ENCODE data around the gene MSI1.
"Not testable (repeated sequence)": the region's sequence is repeated elsewhere in the genome, so short reads cannot be mapped to it uniquely, and the experiment has no call there.

Gene MSI1

GRCh38 chr12:120353556-120354317 lies 15.2 kb downstream of the MSI1 start:
- DNase-seq, result no peak

DNA sequence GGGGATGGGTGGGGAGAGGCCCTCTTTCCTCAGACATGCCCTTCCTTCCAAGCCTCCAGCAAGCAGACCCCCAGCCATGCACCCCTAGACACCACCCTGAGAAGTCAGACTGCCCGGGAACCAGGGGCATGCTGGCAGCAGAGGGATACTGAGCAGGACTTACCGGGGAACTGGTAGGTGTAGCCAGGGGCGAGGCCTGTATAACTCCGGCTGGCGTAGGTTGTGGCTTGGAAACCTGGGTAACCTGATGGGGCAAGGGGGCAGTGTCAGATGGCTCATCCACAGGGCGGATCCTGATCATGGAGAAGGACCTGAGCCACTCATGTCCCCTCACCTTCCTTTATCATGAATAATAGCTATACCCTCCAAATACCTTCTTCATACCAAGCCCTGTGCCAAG lies 15.8 kb downstream of the MSI1 start:
- DNase-seq, result no peak

DNA sequence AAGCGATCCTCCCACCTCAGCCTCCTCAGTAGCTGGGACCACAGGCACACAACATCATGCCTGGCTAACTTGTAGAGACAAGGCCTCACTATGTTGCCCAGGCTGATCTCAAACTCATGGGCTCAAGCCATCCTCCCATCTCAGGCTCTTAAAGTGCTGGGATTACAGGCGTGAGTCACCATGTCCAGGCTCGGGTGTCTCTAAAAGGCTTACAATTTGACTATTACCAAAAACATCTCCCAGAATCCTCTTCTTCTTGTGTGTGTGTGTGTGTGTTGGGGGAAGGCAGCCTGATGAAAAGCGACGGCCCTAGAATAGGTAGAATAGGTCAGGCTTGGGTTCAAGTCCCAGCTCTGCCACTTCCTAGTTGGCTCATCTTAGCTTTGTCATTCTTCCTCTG lies 16.8 kb downstream of the MSI1 start:
- no peak for DNase-seq

DNA sequence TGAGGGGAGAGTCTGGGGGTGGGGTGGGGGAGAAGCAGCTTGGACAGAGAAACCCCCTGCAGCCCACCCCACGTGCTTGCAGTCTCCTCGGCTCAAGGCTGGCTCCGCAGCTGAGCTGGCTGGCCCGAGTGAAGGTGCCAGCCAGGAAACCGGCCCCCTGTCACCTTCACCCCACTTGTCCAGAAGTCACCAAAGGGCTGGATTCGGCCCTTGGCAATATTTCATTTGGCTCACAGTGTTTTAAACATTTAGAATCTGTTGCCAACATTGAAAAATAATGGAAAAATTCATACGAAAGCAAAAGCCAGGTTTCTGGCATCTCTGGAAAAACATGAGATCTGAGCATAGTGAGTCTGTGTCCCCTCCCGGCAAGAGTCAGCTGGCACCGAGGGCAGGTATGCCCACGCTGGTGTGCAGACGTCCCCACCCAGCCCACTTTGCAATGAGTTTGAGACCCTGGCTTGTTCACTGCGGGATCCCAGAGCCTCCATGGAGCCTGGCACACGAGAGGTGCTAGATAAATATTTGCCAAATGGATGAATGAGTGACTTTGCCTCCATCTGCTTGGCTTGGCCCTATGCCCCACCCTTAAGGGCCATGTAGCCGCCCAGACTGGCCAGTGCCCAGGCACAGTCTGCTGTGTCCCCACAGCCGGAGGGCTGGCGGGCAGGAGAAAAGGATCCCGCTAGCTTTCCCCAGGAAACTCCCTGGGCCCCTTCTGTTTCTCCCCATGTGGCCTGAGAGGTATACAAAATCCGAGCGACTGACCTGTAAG lies 18.2 kb downstream of the MSI1 start:
- no peak for DNase-seq

DNA sequence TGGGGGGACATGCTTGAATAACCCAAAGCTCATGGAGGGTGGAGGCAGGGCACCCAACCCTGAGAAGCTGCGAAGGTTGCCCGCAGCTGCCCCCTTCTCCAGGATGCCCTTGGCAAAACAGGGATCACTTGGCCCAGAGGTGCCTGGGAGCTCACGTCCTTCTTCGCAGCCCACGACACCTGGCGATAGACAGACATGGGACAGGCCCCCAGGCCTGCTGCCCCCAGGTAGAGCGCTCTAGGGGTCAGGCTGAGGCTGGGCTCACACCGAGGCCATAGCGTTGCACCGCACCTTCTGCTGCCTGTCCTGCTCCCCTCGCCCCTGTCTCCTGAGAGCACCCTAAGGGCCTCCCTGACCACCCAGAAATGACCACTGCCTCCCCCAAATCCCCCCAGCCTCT lies 21.2 kb downstream of the MSI1 start:
- no peak for DNase-seq

DNA sequence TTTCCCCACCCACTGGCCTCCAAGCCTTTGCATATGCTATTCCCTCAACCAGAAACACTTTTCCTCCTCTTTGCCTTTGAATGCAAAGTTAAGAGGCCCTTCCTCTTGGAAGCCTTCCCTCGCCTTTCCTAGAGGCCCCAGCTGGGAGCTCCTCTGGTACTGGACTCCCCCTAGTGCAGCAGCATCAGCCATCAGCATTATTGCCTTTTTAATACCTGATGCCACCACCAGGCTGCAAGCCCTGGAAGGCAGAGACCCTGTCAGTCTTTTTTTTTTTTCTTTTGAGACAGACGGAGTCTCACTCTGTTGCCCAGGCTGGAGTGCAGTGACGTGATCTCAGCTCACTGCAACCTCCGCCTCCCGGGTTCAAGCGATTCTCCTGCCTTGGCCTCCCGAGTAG lies 22.3 kb downstream of the MSI1 start:
- no peak for DNase-seq

GRCh38 chr12:120346031-120346430 lies 22.9 kb downstream of the MSI1 start:
- no peak for DNase-seq

GRCh38 chr12:120343692-120344091 lies 25.3 kb downstream of the MSI1 start:
- DNase-seq, result no peak

GRCh38 chr12:120343039-120343537 lies 25.9 kb downstream of the MSI1 start:
- DNase-seq, result no peak

DNA sequence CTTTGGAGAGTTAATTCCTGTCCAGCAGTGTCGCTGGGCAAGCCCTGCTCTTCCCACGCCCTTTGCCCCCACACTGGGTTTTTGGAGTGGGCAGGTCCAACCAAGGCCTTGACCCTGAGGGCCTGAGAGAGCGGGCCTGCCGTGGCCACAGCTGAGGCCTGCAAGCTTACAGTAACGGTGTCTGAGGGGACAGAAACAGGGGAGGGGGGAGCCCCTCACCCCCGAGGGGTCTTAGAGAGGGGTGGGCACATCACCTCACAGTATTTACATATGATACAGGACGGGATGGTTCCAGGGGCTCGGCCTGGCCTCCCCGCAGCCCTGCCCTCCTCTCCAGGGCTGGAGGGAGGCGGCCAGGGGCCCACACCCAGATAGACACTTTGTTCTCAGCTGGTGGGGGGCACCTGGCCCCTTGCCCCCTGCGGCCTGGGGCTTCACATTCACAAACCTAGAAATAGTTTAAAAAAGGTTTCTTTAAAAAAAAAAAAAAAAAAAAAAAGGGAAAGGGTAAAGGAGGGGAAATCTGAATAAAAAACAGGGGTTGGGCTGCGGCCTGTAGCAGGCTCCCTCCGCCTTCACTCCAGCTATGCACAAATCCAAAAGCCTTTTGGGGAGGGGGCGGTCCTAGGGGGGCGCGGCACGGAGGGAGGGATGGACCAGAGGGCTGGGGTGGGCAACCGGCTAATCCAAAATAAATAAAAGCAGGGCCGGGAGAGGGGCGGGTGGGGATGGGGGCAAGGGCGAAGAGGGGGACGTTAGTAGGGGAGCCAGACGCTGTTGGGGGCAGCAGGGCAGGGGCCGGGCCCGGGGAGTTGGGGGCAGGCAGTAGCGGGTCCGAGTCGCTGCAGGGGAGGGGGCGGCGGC lies 26.6 kb downstream of the MSI1 start:
- DNase-seq, result no peak

- no peak for DNase-seq
Observed at GRCh38 chr12:120339256-120339655, 29.7 kb downstream of the MSI1 start.

DNA sequence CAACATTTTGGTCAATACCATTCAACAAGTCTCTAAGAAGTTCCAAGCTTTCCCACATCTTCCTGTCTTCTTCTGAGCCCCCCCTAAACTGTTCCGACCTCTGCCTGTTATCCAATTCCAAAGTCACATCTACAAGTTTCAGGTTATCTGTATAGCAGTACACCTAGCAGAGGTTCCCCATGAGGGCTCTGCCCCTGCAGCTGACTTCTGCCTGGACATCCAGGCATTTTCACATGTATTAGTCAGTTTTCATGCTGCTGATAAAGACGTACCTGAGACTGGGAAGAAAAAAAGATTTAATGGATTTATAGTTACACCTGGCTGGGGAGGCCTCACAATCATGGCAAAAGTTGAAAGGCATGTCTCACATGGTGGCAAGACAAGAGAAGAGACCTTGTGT lies 31.2 kb downstream of the MSI1 start:
- no peak for DNase-seq

DNA sequence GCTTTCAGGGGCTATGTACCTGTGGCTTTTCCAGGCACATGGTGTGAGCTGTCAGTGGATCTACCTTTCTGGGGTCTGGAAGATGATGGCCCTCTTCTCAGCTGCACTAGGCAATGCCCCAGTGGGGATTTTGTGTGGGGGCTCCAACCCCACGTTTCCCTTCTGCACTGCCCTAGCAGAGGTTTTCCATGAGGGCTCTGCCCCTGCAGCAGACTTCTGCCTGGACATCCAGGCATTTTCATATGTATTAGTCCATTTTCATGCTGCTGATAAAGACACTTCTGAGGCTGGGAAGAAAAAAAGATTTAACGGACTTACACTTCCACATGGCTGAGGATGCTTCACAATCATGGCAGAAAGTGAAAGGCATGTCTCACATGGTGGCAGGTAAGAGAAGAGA lies 32.6 kb downstream of the MSI1 start:
- not testable (repeated sequence) for DNase-seq

- peak; percentile 33 to 65 (median 34) for DNase-seq
Observed at GRCh38 chr12:120335447-120335846, 33.5 kb downstream of the MSI1 start.

- DNase-seq, result no peak
Observed at GRCh38 chr12:120332523-120332922, 36.4 kb downstream of the MSI1 start.

- no peak for DNase-seq
Observed at GRCh38 chr12:120332041-120332440, 36.9 kb downstream of the MSI1 start.

- no peak for DNase-seq
Observed at GRCh38 chr12:120331390-120331789, 37.6 kb downstream of the MSI1 start.

GRCh38 chr12:120328228-120328627 lies 40.7 kb downstream of the MSI1 start:
- no peak for DNase-seq

DNA sequence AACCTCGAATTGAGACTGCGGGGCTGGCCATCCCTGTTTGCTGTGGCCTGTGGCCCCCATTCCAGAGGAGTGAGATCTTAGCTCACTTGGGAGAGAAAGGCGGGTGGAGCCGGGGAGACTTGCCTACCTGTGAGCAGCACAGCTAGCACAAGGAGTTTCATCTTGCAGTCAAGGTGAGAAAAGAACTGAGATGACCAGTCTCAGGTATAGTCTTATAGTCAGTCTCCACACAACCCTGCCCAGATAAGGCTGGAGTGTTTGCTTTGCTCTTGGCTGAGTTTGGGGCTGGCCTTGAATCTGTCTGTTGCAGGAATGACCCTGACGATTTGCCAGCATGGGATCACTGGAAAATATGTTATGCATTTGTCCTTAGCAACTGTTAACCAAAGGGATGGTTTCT lies 41.4 kb downstream of the MSI1 start, which contains the start of gene PLA2G1B:
PLA2G1B (minus strand) TSS at position 187 of the 400 bp plus-strand sequence; CDS start at position 161, 26 bp downstream.
- DNase-seq, result no peak

- DNase-seq, result no peak
Observed at GRCh38 chr12:120324841-120325417, 44.0 kb downstream of the MSI1 start.

GRCh38 chr12:120323772-120324171 lies 45.2 kb downstream of the MSI1 start:
- DNase-seq, result no peak

DNA sequence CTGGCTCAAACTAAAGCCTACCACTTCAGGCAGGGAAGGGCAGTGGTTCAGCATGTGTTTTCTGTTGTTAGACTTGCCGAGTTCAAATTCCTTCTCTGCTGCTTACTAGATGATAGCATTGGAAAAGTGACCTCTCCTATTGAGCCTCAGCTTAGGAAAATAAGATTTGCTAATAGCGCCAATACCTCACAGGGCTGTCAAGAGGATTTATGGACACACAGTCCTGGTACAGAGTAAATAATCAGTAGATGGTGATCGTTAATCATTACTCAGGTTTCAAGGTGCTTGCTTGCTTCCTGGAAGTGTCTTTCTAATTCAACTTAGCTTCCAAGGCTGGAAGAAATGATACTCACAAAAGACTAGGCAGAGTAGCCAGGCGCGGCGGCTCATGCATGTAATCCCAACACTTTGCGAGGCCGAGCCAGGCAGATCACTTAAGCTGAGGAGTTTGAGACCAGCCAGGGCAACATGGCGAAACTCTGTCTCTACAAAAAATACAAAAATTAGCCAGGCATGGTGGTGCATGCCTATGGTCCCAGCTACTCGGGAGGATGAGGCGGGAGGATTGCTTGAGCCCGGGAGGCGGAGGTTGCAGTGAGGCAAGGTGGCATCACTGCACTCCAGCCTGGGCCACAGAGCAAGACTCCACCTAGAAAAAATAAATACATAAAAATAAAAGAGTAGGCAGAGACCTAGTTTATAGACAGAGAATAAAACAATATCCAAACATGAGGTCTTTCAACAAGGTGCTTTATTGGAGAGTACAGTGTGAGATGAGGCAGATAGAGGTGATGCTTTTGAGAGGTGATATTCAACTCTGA lies 47.4 kb downstream of the MSI1 start:
- DNase-seq, result peak in 2 of 3 experiments; percentile 14 to 53

Measured in NCI-H1417 (cell line).